Epithelial cell of prostate (primary cell): ENCODE results near the gene SLC5A7.

Source experiments
- DNase-seq: peaks from one replicate; pipeline ENCODE4 v3.0.0-alpha.2; 2011; ENCODE audit warnings: low read depth, low spot score
- H3K27ac ChIP-seq: fragments of 450-650 bp; 2 replicates; pipeline ENCODE4 v1.5.1; 2017; ENCODE audit warnings: mild to moderate bottlenecking

The SLC5A7 gene

DNA sequence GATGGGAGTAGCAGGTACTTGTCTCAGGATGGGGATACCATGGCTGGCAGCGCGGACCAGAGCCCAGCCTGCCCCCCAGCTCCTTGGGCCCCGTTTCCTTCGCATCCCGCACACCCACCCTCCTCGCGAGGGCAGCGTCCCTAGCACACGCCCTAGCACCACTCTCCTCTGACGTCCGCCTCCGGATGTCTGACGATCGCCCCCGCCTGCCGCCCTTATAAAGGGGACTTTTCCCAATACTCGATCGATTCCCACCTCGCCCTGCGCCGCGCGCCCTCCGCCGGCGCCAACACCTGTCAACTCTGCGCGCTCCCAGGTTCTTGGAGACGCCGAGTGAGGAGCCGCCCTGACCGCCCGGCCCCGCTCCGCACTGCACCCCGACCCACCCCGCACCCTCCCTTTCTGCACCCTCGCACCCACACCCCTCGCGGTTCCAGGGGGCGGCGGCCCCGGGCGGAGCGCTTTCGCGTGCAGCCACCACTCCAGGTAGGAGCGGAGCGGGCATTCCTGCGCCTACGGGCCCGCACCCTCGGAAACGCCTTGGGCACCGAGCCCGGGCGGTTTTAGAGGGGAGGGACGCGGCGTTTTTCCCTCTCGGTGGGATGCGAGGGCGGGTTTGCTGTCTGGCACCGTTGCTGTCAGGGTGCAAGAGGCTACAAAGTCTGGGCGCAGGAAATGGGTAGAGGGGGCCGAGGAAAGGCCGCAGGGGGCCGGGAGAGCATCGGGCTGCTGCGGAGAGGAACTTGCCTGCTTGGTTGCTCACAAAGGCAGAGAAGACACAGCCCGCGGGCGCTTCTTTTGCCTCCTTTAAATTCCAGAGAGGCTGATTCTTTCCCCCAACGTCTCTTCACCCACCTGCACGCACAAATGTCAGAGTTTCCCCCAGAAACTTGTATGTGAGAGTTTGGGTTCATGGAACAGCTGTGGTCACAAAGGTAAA, at the start of gene SLC5A7:
Gene SLC5A7, plus strand, starts transcription at position 247 of the 940 bp plus-strand sequence. CDS start 1,632 bp downstream, outside the sequence.
- H3K27ac ChIP-seq = no peak within 1 kb of the TSS
- no peak for DNase-seq

DNA sequence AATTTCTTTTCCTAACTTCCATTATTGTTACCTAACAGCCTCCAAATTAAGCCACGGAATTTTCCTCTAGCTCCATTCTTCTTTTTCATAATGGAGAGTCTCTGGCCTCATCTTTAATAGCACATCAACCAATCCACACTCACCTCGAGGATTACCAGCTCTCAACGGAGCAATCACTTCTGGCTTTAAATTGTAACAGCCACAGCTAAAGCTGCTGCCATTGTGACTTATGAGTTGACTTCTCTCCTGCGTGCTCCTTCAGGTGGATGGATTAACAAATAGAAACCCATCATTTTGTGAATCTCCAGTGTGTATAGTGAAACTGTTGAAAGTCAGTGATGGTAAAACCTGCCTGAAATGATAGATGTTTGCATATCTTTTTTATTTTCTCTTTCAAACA, 24.9 kb upstream of the SLC5A7 start:
- DNase-seq = no peak
- H3K27ac ChIP-seq = no peak overlapping the region

DNA sequence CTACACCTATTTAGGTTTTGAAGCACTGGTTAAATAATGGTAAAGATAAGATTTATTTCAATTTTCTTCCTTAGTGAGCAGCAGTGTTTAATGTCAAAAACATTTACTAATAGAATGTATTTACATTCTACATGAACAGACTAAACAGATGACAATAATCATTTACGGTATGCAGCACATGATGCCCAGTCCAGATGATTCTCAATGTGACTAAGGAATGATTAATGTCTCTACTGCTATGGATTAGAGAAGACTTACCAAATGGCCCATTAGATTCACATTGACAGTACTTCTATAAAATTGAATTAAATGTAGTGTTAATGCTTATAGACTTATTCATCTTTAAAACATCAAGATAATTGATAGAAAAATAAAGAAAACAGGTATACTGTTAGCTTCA, 22.1 kb upstream of the SLC5A7 start:
- H3K27ac ChIP-seq = no peak overlapping the region
- DNase-seq = no peak

DNA sequence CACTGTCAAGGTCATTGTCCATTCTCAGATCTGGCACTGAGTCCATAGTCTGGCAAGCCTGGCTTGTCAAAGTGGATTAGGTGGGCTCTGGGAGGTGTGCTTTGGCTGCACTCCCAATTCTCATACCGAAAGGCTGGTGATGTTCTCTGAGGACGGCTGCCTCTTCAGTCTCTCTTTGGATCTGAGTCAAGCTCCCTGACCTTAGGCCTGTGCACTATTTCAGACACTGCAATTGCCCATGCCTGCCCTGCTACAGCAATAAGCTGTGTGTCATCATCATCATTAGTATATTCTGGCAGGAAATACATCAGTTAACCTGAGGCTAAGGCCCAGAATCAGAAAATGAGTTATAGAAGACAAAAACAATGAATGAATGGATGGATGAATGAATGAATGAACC, 1.6 kb upstream of the SLC5A7 start:
- no peak overlapping the region for H3K27ac ChIP-seq
- no peak for DNase-seq

DNA sequence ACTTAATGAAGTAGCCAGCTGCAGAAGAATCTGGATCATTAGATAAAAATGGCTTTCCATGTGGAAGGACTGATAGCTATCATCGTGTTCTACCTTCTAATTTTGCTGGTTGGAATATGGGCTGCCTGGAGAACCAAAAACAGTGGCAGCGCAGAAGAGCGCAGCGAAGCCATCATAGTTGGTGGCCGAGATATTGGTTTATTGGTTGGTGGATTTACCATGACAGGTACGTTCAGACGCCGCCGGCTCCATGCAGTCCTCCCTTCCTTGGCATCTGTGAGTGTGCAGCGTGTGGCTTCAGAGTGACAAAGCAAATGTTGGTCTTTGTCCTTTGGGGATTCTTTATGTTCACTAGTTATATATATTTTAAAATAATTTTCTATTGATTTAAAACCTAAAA, 1.8 kb downstream of the SLC5A7 start:
- H3K27ac ChIP-seq = no peak overlapping the region
- no peak for DNase-seq

DNA sequence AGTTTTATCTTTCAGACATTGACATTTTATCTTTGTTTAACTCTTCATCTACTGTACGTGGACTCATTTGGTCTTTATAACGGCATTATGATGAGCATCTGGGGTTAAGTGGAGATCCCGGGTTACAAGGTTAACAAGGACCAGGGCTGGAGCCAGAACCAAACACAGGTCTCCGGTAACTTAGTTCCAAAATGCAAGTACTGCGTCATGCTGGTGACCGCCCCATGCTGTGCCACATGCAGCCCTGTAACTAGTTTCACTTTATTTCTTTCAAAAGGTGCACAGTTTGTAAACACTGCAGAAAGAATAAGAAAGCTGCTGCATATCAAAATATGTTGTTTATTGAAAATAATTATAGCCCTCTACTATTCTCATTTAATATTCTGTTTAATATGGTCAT, 3.1 kb downstream of the SLC5A7 start:
- H3K27ac ChIP-seq = no peak overlapping the region
- DNase-seq = no peak

DNA sequence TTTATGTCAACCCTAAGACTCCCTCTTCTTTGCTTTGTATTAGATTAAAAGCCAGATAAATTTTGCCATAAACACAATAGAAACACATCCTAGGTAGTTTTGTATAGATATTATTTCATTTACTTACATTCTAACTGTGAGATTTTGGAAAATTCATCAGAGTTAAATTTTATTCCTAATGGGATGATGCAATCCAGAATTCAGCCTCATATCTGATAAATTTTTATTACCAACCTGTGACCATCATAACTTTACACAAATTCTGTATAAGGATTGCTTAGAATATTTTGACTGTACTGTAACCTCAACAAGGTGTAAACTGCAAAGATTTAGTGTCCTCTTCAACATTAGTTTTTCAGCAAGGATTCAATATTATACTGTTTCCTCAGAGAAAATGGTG, 4.4 kb downstream of the SLC5A7 start:
- DNase-seq = no peak
- H3K27ac ChIP-seq = no peak overlapping the region

DNA sequence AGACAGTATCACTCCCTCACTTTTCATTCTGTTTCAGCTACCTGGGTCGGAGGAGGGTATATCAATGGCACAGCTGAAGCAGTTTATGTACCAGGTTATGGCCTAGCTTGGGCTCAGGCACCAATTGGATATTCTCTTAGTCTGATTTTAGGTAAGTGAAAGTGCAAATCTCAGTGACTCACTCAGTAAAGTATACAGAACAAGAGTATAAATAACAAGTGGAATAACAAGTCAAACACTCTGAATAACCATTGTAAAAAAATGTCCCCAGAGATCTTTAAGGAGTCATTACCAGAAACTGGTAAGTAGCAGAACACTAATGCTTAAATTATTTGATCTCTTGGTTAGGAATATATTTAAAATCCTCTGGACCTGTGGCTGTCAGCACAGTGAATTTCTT, 5.7 kb downstream of the SLC5A7 start:
- no peak overlapping the region for H3K27ac ChIP-seq
- DNase-seq = no peak

DNA sequence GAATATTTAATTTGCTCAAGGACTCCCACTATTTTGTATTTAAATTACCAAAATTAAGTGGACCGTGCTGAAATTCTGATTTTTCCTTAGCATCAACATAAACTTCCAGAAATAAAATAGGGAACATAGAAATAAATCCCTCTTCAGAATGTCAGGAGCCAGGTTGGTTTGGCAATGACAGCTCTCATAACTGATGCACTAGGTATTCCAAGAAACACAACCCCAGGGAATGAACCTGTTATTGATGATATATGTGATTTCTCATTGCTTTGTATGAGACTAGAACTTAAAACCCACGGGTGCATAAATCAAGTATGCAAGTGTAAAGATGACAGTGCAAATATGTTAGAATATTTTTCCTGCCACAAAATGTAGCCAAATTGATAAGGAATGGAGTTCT, 12.8 kb downstream of the SLC5A7 start:
- DNase-seq = no peak
- H3K27ac ChIP-seq = no peak overlapping the region

DNA sequence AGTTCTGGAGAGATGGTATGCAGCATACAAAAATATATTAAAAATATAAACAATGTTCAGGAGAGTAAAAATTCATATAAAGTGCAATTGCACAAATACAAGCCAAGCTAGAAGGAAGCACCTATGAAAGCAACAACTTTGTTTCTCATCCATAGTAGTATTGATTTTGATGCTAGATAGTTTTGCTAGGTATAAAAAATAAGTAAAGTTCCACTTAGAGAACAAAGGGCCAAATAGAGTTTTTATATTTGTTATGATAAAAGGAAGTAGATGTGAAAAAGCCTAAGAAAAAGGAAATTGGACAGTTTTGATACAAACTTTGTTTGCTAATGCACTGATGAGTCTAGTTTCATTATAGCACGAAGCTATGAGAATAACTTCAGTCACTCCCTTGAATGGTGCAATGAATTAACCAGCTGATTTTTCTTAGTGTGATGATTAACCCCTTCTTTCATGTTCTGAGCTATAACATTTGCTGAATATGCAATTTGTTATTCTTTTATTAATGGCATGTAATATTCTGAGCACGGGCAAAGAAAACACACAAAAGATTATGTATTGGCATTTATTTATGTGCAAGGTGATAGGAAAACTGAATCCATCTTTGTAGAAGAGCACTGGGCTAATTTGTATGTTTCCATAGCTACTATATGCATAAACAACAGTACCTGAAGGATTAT, 24.7 kb downstream of the SLC5A7 start:
- H3K27ac ChIP-seq = no peak overlapping the region

DNA sequence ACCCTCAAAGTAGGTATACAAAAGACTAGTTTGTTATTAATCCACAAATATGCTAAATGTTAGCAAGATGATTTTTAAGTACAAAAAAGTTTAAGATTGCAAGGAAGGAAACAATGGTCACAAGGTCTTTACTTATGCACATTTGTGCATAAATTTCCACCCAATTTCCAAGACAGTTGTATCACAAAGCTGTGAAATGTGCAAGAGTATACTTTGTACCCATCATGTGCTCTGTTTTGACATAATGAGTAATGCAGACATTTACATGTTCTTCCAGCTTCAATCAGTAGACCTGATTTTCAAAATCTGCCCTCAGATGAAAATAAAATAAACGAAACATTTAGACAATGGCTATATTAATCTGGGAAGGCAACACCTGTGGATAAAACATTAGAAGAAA, 27.0 kb downstream of the SLC5A7 start:
- no peak for DNase-seq
- H3K27ac ChIP-seq = no peak overlapping the region

More for the DNA sequence above, 24.7 kb downstream of the SLC5A7 start:
- no peak for DNase-seq

DNA sequence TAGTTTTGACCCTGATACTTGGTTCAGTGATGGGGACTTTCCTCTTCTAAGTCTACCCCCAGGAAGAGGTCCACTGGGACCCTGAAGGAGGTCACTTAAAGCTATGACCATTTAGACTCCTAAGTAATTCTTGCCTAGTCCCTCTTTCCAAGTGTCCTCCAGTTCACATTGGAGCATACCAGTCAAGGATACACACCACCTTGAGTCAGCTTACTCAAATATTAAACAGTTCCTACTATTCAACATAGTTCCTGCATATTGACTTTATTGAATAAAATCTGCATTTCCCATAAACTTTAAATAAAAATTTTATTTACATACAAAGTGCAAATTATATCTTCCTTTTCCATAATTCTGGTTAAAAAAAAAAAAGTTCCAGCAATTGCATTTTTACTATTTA, 36.3 kb downstream of the SLC5A7 start:
- no peak for DNase-seq
- no peak overlapping the region for H3K27ac ChIP-seq

DNA sequence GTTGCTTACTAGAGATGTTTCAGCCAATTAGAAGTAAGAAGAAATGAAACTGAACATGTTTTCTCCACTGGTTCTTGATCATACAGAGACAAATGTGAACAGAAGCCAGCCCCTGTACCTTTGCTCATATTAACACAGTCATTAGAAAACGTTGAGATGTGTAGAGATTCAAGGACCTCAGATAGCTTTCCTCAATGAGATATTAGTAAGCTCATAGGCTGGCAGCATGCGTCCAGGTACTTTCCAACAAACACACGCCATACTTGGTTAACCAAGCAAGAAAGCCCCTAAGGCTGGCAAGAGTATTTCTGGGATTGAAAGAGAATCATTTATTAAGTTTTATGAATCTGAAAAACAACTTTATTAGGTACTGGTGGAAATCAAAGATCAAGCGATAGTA, 37.5 kb downstream of the SLC5A7 start:
- no peak overlapping the region for H3K27ac ChIP-seq
- no peak for DNase-seq

DNA sequence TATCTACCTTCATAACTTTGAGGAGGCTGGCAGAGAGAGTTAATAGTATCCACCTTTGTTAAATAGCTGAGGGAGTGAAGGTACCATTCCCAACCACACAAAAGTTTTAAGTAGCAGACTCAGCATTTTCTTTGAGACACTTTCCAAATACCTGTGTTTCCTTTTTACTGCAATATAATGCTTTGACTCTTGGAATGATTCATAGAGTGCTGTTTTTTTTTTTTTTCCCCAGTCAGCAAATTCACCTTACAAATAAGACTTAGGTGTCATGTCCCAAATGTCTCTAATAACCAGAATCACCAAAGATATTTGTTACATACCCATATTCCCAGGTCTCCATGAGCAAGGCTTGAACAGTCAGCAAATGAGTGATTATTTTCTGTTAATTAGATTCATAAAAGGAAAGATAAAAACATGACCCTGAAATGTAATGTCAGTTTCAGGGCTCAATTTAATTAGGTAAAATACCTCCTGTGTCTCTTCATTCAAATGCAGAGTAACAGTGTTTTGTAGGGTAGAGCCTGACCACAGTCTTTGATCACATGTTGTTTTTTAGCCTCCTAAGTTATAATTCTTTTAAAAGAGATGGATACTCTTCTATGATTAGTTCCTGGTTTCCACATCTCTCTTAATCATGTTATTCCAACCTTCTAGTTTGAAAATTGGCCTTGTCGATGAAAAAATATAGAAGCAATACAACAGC, 39.9 kb downstream of the SLC5A7 start:
- H3K27ac ChIP-seq = no peak overlapping the region
- DNase-seq = no peak

DNA sequence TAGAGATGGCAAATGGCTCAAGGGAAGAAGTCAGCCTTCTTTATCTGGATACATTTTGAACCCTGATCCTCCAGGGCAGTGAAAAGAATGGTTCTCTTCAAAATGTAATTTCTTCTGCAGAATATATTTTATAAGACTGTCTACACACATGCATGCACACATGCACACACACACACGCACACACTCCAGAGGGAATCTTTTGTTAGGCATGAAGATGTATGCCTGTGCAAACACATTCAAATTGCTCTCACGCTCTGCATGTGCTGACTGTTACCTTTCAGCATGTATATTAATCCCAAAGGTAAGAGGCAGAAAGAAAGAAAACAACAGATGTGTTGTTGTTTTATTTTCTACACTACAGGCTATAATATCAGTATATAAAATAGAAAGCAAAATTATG, 43.2 kb downstream of the SLC5A7 start:
- no peak for DNase-seq
- no peak overlapping the region for H3K27ac ChIP-seq

DNA sequence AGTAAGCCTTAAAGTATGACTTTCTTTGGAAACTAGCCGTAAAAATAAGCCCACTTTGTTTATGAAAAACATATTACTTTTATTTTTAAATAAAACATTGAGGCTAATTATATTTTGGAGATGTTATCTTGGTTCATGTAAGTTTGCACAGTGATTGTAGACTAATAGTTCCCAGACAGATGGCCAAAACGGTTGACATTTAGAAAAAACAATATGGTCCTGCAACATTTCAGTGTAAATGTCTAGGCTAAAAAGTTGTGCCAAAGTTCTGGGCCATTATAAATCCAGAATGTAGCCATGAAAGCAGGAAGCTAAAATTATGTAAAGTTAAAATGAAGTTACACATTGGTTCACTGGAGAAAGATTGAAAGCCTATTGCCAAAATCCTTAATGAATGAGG, 43.6 kb downstream of the SLC5A7 start:
- no peak for DNase-seq
- H3K27ac ChIP-seq = no peak overlapping the region

DNA sequence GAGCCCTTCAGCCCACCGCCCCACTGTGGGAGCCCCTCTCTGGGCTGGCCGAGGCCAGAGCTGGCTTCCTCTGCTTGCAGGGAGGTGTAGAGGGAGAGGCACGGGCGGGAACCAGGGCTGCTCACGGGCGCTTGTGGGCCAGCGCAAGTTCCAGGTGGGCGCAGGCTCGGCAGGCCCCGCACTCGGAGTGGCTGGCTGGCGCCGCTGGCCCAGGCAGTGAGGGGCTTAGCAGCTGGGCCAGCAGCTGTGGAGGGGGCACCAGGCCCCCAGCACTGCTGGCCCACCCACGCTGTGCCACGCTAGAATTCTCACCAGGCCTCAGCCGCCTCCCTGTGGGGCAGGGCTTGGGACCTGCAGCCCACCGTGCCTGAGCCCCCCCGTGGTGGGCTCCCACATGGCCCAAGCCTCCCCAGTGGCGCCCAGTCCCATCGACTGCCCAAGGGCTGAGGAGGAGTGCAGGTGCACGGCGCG, 45.2 kb downstream of the SLC5A7 start:
- DNase-seq = no peak
- no peak overlapping the region for H3K27ac ChIP-seq

DNA sequence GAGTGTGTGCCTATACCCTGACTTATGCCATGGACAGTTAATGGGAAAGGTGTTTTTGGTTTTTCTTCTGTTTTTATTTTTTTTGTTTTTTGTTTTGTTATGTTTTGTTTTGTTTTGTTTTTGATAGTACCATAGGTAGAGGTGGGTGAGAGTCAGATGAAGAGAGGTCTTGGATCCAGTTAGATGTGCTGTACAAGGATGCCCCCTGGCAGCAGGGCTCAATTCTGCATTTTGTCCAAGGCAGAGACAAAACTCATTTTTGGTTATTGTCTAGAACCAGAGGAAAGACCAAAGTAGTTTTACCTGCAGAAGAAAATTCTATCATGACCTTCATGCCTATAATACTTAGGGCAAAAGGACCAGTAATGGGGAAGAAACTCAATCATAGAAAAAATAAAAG, 48.5 kb downstream of the SLC5A7 start:
- no peak for DNase-seq
- no peak overlapping the region for H3K27ac ChIP-seq

DNA sequence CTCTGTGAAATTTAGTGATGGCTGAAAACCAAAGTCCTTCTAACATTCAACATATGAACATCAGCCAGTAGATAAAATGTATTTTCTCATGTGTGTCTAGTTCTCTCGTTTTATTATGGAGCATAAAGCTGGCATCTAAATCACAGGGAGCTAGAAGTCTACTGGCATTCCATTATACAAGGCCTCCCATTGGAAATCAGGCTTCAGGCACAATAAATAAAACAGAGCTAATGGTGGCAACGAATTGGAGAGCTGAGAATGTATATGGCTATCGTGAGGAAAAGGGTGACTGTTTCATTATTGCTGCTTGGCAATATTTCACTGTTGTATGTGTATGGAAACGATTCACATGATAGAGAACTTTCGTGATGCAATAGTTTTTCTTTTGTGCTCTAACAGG, 62.4 kb downstream of the SLC5A7 start:
- H3K27ac ChIP-seq = no peak overlapping the region
- DNase-seq = no peak

DNA sequence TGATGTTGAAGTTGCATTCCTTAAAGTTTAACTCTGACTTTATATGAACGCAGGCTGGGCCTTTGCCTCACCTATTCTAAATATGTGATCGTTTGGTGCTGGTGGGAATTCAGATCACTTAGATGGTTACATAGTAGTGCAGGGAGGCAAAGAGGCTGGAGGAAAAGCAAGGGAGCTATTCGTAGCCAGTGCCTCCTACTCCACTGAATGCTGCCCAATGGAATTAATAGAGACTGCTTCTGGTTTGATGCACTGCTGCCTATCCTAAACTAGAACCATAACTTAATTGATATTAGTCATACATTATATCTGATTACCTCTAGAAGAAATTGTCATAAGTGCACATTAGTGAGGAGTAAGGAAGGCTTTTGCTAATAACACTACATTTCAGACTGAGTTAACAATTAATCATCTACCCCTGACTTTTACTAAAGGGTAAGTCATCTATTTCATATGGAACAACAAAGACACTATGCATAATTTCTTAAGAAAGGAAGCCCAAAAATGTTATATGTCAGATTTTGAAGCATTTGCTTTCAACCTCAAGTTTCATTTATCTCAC, 72.3 kb downstream of the SLC5A7 start:
- no peak for DNase-seq
- H3K27ac ChIP-seq = no peak overlapping the region
